ENCODE data around the gene PLEKHO2. TPM values are rescaled to one million over a fixed set of nuclear protein-coding genes. Genes with fewer than 3 reads are reported as not detected.

The PLEKHO2 gene
- total and polyA plus RNA-seq, 2 donors (not counting 3 experiments of a cell fraction or from before 2014, with no cell fraction given) = 21.9 to 24.9 TPM

DNA sequence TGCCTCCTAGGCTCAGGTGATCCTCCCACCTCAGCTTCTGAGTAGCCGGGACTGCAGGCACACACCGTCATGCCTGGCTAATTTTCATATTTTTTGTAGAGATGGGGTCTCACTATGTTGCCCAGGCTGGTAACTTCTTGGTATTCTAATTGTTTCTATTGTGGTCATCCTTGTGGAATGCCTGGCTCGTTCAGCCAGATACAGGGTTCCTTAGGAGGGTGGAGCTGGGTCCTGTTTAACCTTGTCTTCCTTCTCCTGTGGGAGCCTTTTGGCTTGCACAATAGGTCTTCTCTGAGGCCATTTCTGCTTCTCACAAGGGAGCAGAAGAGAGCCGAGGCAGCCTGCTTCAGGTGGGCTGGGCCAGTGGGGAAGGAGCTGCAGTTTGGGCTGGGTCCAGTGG is 15.7 kb downstream of the PLEKHO2 start:
- ChIA-PET POLR2A (interaction anchor here (0.6 to 0.8 kb wide), 2 partner anchors 16 to 143 kb away, joined by 3 read pairs; no protein-coding TSS in a partner anchor), CTCF (interaction anchor here (0.9 to 2.5 kb wide), 5 partner anchors 9 to 48 kb away, joined by 3 to 15 read pairs (median 4); no protein-coding TSS in a partner anchor)
- DNase-seq (ENCODE audit: low read depth, low spot score) (no peak), FAIRE-seq (no peak)
- intact Hi-C loops (cut with micrococcal nuclease) = loop anchor here (5.0 kb wide), 1 partner anchor 35 kb away; no protein-coding TSS in a partner anchor
- no peak overlapping the region for H3K4me2 ChIP-seq (ENCODE audit: insufficient read depth, low read length)
- no peaks in the 10 kb centered on the region for H3K9me1 ChIP-seq (replicated peaks; ENCODE audit: control insufficient read depth, extremely low read depth, insufficient read depth, low read length)
- no TSS peak for BruUV-seq (replicated peaks)
- dilution Hi-C loops (cut with MboI; ENCODE audit: extremely low pct_ligation_motif_present, low sequenced_read_pairs) = no loop called here
- no peak overlapping the region for H2AFZ ChIP-seq (ENCODE audit: low read depth, low read length)
- H3K27me3 ChIP-seq (ENCODE audit: control insufficient read depth in 2 of 2, insufficient read depth in 2 of 2, low read length in 2 of 2) = no peaks in the 10 kb centered on the region
- H3K4me1 ChIP-seq (ENCODE audit: control insufficient read depth, extremely low read depth, insufficient read depth, low read length) = peaks cover 29% of the 10 kb centered on the region
- TF ChIP-seq MYC (IDR thresholded peaks at IDR 0.05; ENCODE audit: low read depth, low read length) (no peak), POLR2A (IDR thresholded peaks at IDR 0.05; ENCODE audit: low read depth, low read length) (no peak), POLR2AphosphoS5 (IDR thresholded peaks at IDR 0.05; ENCODE audit: insufficient read depth, low read depth, low read length) (no peak), JUN (IDR thresholded peaks at IDR 0.05; ENCODE audit: borderline replicate concordance, insufficient read depth, insufficient read length, low read depth) (no peak), GATA2 (IDR thresholded peaks at IDR 0.05; ENCODE audit: insufficient read depth, insufficient read length, low read depth, low read length) (no peak), FOS (IDR thresholded peaks at IDR 0.05; ENCODE audit: borderline replicate concordance, insufficient read depth, low read length) (no peak), EZH2 (IDR thresholded peaks at IDR 0.05; ENCODE audit: borderline replicate concordance, low read depth, low read length, severe bottlenecking) (no peak), MAX (IDR thresholded peaks at IDR 0.05; ENCODE audit: insufficient read depth, insufficient read length) (no peak)
- TF ChIP-seq, protein P1, sequence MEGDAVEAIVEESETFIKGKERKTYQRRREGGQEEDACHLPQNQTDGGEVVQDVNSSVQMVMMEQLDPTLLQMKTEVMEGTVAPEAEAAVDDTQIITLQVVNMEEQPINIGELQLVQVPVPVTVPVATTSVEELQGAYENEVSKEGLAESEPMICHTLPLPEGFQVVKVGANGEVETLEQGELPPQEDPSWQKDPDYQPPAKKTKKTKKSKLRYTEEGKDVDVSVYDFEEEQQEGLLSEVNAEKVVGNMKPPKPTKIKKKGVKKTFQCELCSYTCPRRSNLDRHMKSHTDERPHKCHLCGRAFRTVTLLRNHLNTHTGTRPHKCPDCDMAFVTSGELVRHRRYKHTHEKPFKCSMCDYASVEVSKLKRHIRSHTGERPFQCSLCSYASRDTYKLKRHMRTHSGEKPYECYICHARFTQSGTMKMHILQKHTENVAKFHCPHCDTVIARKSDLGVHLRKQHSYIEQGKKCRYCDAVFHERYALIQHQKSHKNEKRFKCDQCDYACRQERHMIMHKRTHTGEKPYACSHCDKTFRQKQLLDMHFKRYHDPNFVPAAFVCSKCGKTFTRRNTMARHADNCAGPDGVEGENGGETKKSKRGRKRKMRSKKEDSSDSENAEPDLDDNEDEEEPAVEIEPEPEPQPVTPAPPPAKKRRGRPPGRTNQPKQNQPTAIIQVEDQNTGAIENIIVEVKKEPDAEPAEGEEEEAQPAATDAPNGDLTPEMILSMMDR (IDR thresholded peaks at IDR 0.05; ENCODE audit: extremely low read depth in 1 of 2, insufficient read depth in 1 of 2, low read depth in 1 of 2, low read length in 2 of 2) = no peak
- H4K20me1 ChIP-seq (replicated peaks; ENCODE audit: control insufficient read depth, extremely low read depth, insufficient read depth, low read length) = no peaks in the 10 kb centered on the region
- H3K4me3 ChIP-seq (replicated peaks in 1 of 3; ENCODE audit: insufficient read depth in 1 of 3, low read depth in 1 of 3, low read length in 3 of 3) = no peak overlapping the region
- H3K79me2 ChIP-seq (ENCODE audit: control insufficient read depth, insufficient read depth, low read length) = peaks cover 18% of the 10 kb centered on the region
- H3K36me3 ChIP-seq (ENCODE audit: control insufficient read depth in 2 of 2, extremely low read depth in 1 of 2, insufficient read depth in 2 of 2, low read length in 2 of 2) = peaks cover 6 to 33% of the 10 kb centered on the region in 2 experiments
- H3K9me3 ChIP-seq (replicated peaks; ENCODE audit: control insufficient read depth, insufficient read depth, low read length) = no peaks in the 10 kb centered on the region
- H3K9ac ChIP-seq (replicated peaks; ENCODE audit: extremely low read depth, insufficient read depth, low read length) = no peak overlapping the region
- peak overlapping the region; percentile 38 for H3K27ac ChIP-seq (ENCODE audit: insufficient read depth, low read depth, low read length)
